K562 (cell line): ENCODE results near the gene ELMO1. TPM values are rescaled to one million over a fixed set of nuclear protein-coding genes. Genes with fewer than 3 reads are reported as not detected.

ENCODE experiments used
- ATAC-seq: fragments of 200-7000 bp; cut with Tn5 transposase; 3 replicates; pipeline ENCODE4 v1.9.1; 2020; ENCODE audit warnings: moderate library complexity
- BruUV-seq: library from RNA; stranded (reverse); fragments of 400-500 nt; replicated peaks from 2 replicates; lab custom pipeline; 2021; lab: Mats Ljungman, UMichigan
- CTCF ChIA-PET: fragments of 300-600 bp; formaldehyde crosslinking; extraction: SDS; loops from one replicate; lab custom pipeline; 2021; ENCODE audit warnings: low intra/inter-chr PET ratio; lab: Yijun Ruan, JAX
- POLR2A ChIA-PET: fragments of 300-600, 350-650 bp; sonication (Branson Sonifier 250); formaldehyde crosslinking; extraction: SDS; loops from one replicate; lab custom pipeline; 2021; ENCODE audit warnings: antibody characterized with exemption, inconsistent platforms; lab: Yijun Ruan, JAX
- DNase-seq, 4 experiments: peaks; one replicate each; pipeline versions ENCODE4 v3.0.0 to v3.0.0-alpha.2; 2011 to 2018; ENCODE audit warnings: low spot score in 3 of 4, mixed read lengths in 3 of 4; ENCODE audit errors: extremely low read depth in 1 of 4
- FAIRE-seq: peaks from 2 replicates; lab custom pipeline; 2011; peaks lifted over from hg19 to GRCh38; lab: Jason Lieb, UNC
- H2AFZ ChIP-seq: 2 replicates; pipeline ENCODE4 v1.6.0; 2011; ENCODE audit warnings: low read depth, low read length, control low read depth, inconsistent platforms
- H3K27ac ChIP-seq: fragments of 200-600 bp; 3 replicates; pipeline ENCODE4 v1.8.0; 2011; ENCODE audit warnings: low read depth, mild to moderate bottlenecking, control low read depth, inconsistent platforms, low read length, moderate library complexity, mixed read lengths; ENCODE audit errors: extremely low read depth
- H3K27me3 ChIP-seq, 2 experiments: fragments of 300-600 bp in 1 of 2; 2 replicates in 1 of 2; 3 replicates in 1 of 2; pipeline versions ENCODE4 v1.6.0 to v1.8.0; 2011; ENCODE audit warnings: inconsistent platforms in 2 of 2, low read length in 2 of 2, mild to moderate bottlenecking in 1 of 2, mixed read lengths in 1 of 2, moderate library complexity in 1 of 2; ENCODE audit not compliant: control insufficient read depth in 2 of 2, insufficient read depth in 2 of 2
- H3K36me3 ChIP-seq: fragments of 300-600 bp; 3 replicates; pipeline ENCODE4 v1.8.0; 2011; ENCODE audit warnings: mild to moderate bottlenecking, low read length, inconsistent platforms; ENCODE audit not compliant: control insufficient read depth, insufficient read depth
- H3K4me1 ChIP-seq, 2 experiments: fragments of 200-600 bp in 1 of 2; replicated peaks in 1 of 2; 2 replicates in 1 of 2; 3 replicates in 1 of 2; pipeline versions ENCODE4 v1.5.1 to v1.8.0; 2011; ENCODE audit warnings: inconsistent platforms in 2 of 2, low read length in 2 of 2, mild to moderate bottlenecking in 1 of 2, mixed read lengths in 1 of 2, moderate library complexity in 1 of 2; ENCODE audit not compliant: control insufficient read depth in 2 of 2, insufficient read depth in 2 of 2
- H3K4me2 ChIP-seq: 2 replicates; pipeline ENCODE4 v1.6.1; 2011; ENCODE audit warnings: low read length, control low read depth, inconsistent platforms, mixed read lengths; ENCODE audit not compliant: insufficient read depth
- H3K4me3 ChIP-seq: fragments of 200-600 bp; sonication (generic), shearing (Covaris generic); 2 replicates; pipeline ENCODE4 v1.5.1; 2016; ENCODE audit warnings: control low read depth, inconsistent platforms
- H3K79me2 ChIP-seq: fragments of 200-600 bp; 3 replicates; pipeline ENCODE4 v1.8.0; 2011; ENCODE audit warnings: low read length, inconsistent platforms; ENCODE audit not compliant: control insufficient read depth, insufficient read depth
- H3K9ac ChIP-seq, 2 experiments: 2 replicates each; pipeline versions ENCODE4 v1.6.0 to v1.6.1; 2011; ENCODE audit warnings: low read depth in 2 of 2, low read length in 2 of 2, control low read depth in 1 of 2, inconsistent platforms in 1 of 2, mild to moderate bottlenecking in 1 of 2, mixed read lengths in 1 of 2; ENCODE audit not compliant: insufficient read depth in 1 of 2
- H3K9me1 ChIP-seq: one replicate; pipeline ENCODE4 v1.6.0; 2011; ENCODE audit warnings: inconsistent platforms, mild to moderate bottlenecking, low read length, moderate library complexity; ENCODE audit not compliant: control insufficient read depth, insufficient read depth
- H3K9me3 ChIP-seq: replicated peaks from 2 replicates; pipeline ENCODE4 v1.5.1; 2011; ENCODE audit warnings: low read depth, low read length, inconsistent platforms; ENCODE audit not compliant: control insufficient read depth, insufficient read depth
- H4K20me1 ChIP-seq: replicated peaks from 2 replicates; pipeline ENCODE4 v1.6.1; 2011; ENCODE audit warnings: low read length, inconsistent platforms, mixed read lengths; ENCODE audit not compliant: control insufficient read depth, insufficient read depth
- HMG20B ChIP-seq: fragments of 250-450 bp; sonication (Bioruptor Pico); IDR thresholded peaks from 2 replicates; pipeline ENCODE4 v1.5.0; 2021; ENCODE audit warnings: mild to moderate bottlenecking
- POLR2H ChIP-seq: IDR thresholded peaks from 2 replicates; pipeline ENCODE4 v1.6.1; 2016; ENCODE audit warnings: missing genetic modification characterization, low read depth, mild to moderate bottlenecking, control low read depth, missing compliant biosample characterization, moderate library complexity
- SIN3B ChIP-seq: fragments of 450-650 bp; IDR thresholded peaks from 2 replicates; pipeline ENCODE4 v1.6.1; 2017; ENCODE audit warnings: low read depth, mild to moderate bottlenecking, moderate library complexity
- TAF9B ChIP-seq: fragments of 450-650 bp; IDR thresholded peaks from 2 replicates; pipeline ENCODE4 v1.6.1; 2018; ENCODE audit warnings: mild to moderate bottlenecking; ENCODE audit not compliant: partially characterized antibody
- ZNF140 ChIP-seq: fragments of 250-450 bp; sonication (Bioruptor Pico); IDR thresholded peaks from 2 replicates; pipeline ENCODE4 v1.8.0; 2021; ENCODE audit warnings: moderate library complexity, mild to moderate bottlenecking, inconsistent platforms
- ZNF76 ChIP-seq: fragments of 250-450 bp; sonication (Bioruptor Pico); IDR thresholded peaks from 2 replicates; pipeline ENCODE4 v1.4.0; 2020; ENCODE audit warnings: mild to moderate bottlenecking, moderate library complexity, borderline replicate concordance
- WGBS: fragments of 100-300 bp; shearing (Covaris generic); methylation state at CpG from one replicate; pipeline ENCODE4 v1.1.6; 2016; ENCODE audit warnings: low coverage, mixed read lengths; ENCODE audit not compliant: insufficient coverage; ENCODE audit errors: missing lambda C conversion rate; 5-methylcytosine and 5-hydroxymethylcytosine counted together
- in situ Hi-C: fragments of 300-500 bp; cut with MboI; formaldehyde crosslinking; loops from 4 replicates; pipeline ENCODE4 v1.15.0; 2018; ENCODE audit warnings: inconsistent platforms, mixed read lengths
- intact Hi-C: fragments of 100-400 bp; cut with micrococcal nuclease; formaldehyde crosslinking; loops from 2 replicates; pipeline ENCODE4 v1.14.2; 2022
- polyA plus RNA-seq, 8 experiments: library from polyadenylated mRNA; depleted of rRNA in 4 of 8; stranded (reverse) in 5 of 8; unstranded in 3 of 8; fragments of >200 nt; fragmentation: Nextera tagmentation in 2 of 8; fragmentation: Illumina TruSeq in 1 of 8; extraction: Ambion mirVana in 2 of 8; extraction: Trizol in 1 of 8; gene quantifications; 2 replicates each; pipeline versions ENCODE4 v1.2.1 to v1.2.3, GENCODE V29; 2011 to 2014; ENCODE audit warnings: inconsistent platforms in 1 of 8, missing spikeins in 1 of 8
- total RNA-seq, 7 experiments: library from RNA; depleted of rRNA in 6 of 7; stranded (reverse); fragments of >200 nt in 6 of 7; fragmentation: Illumina TruSeq in 2 of 7; extraction: Trizol in 2 of 7; gene quantifications; 2 replicates each; pipeline versions ENCODE4 v1.2.1 to v1.2.3, GENCODE V29; 2011 to 2021; ENCODE audit warnings: low replicate concordance in 1 of 7
- TF ChIP-seq, protein P1 (sequence below): fragments of 250-450 bp; sonication (Bioruptor Pico); IDR thresholded peaks from 2 replicates; pipeline ENCODE4 v1.4.0; 2020; ENCODE audit warnings: mild to moderate bottlenecking, moderate library complexity

Gene ELMO1
- total and polyA plus RNA-seq, 9 of the 15 experiments (the other 6 are each of a cell fraction or from before 2014, with no cell fraction given) = 0.36 to 7.2 (median 3.6) TPM

DNA sequence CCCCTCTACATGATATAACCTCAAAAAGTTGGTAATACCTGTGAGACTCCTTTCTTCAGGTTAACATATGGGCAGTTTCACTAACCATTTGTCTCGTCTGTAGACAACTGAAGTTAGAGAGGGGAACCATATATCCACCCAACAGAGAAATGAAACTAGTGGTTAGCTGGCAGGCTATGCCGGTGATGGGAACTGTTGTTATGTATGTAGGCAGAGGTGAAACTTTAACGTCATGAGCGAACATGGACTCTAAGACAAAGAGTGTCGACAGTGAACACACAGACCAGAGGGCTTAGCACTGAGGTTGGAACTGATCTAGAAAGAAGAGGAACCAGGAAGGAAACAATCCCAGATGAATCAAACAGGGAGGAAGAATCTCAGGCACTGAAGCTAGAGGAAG lies 112.4 kb downstream of the ELMO1 start:
- H3K27ac ChIP-seq = no peak overlapping the region
- no TSS peak for BruUV-seq
- H2AFZ ChIP-seq = no peak overlapping the region
- TF ChIP-seq ZNF76 (no peak), ZNF140 (CRISPR knock-in tag) (no peak), SIN3B (no peak), TAF9B (no peak), HMG20B (no peak), POLR2H (no peak)
- TF ChIP-seq, protein P1, sequence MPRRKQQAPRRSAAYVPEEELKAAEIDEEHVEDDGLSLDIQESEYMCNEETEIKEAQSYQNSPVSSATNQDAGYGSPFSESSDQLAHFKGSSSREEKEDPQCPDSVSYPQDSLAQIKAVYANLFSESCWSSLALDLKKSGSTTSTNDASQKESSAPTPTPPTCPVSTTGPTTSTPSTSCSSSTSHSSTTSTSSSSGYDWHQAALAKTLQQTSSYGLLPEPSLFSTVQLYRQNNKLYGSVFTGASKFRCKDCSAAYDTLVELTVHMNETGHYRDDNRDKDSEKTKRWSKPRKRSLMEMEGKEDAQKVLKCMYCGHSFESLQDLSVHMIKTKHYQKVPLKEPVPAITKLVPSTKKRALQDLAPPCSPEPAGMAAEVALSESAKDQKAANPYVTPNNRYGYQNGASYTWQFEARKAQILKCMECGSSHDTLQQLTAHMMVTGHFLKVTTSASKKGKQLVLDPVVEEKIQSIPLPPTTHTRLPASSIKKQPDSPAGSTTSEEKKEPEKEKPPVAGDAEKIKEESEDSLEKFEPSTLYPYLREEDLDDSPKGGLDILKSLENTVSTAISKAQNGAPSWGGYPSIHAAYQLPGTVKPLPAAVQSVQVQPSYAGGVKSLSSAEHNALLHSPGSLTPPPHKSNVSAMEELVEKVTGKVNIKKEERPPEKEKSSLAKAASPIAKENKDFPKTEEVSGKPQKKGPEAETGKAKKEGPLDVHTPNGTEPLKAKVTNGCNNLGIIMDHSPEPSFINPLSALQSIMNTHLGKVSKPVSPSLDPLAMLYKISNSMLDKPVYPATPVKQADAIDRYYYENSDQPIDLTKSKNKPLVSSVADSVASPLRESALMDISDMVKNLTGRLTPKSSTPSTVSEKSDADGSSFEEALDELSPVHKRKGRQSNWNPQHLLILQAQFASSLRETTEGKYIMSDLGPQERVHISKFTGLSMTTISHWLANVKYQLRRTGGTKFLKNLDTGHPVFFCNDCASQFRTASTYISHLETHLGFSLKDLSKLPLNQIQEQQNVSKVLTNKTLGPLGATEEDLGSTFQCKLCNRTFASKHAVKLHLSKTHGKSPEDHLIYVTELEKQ (CRISPR knock-in tag) = no peak
- WGBS = 38% methylated on average over 5 of the region's 5 CpGs
- H4K20me1 ChIP-seq = no peaks in the 10 kb centered on the region
- DNase-seq (no peak), FAIRE-seq (no peak), ATAC-seq (no peak)
- H3K4me3 ChIP-seq = no peak overlapping the region
- no peaks in the 10 kb centered on the region for H3K36me3 ChIP-seq
- H3K27me3 ChIP-seq = peaks cover 0 to 3% of the 10 kb centered on the region in 2 experiments; a peak in 1 of 5 replicates
- intact Hi-C loops (no loop called here), in situ Hi-C loops (no loop called here)
- no peaks in the 10 kb centered on the region for H3K4me1 ChIP-seq
- no peaks in the 10 kb centered on the region for H3K9me3 ChIP-seq
- no peak overlapping the region for H3K4me2 ChIP-seq
- POLR2A ChIA-PET = no interaction called here
- CTCF ChIA-PET = no interaction called here
- no peak overlapping the region for H3K9ac ChIP-seq
- no peaks in the 10 kb centered on the region for H3K79me2 ChIP-seq
- H3K9me1 ChIP-seq = no peaks in the 10 kb centered on the region
